HEK293T (cell line): ENCODE measurements around the gene PAOX.

Experiments used
- CTCF ChIA-PET: fragments of 350-600 bp; formaldehyde crosslinking; extraction: SDS; loops from one replicate; lab custom pipeline; 2021; ENCODE audit warnings: antibody characterized with exemption, inconsistent platforms; lab: Yijun Ruan, JAX
- POLR2A ChIA-PET: fragments of 350-600 bp; formaldehyde crosslinking; extraction: SDS; loops from one replicate; lab custom pipeline; 2020; ENCODE audit warnings: antibody characterized with exemption, inconsistent platforms; lab: Yijun Ruan, JAX
- DNase-seq: peaks from one replicate; pipeline ENCODE4 v3.0.0; 2012; ENCODE audit warnings: mixed read lengths; ENCODE audit errors: extremely low spot score
- ARNT ChIP-seq: fragments of 450-650 bp; IDR thresholded peaks from 2 replicates; pipeline ENCODE4 v1.6.1; 2017; ENCODE audit warnings: mild to moderate bottlenecking
- BHLHE40 ChIP-seq: fragments of 450-650 bp; IDR thresholded peaks from 2 replicates; pipeline ENCODE4 v1.6.1; 2016; ENCODE audit warnings: mild to moderate bottlenecking, moderate library complexity, borderline replicate concordance
- CTBP1 ChIP-seq: fragments of 450-650 bp; IDR thresholded peaks from 2 replicates; pipeline ENCODE4 v1.6.1; 2016; ENCODE audit warnings: borderline replicate concordance
- ELF4 ChIP-seq: fragments of 450-650 bp; IDR thresholded peaks from 2 replicates; pipeline ENCODE4 v1.6.1; 2017; ENCODE audit warnings: antibody characterized with exemption
- FOXA1 ChIP-seq: fragments of 450-650 bp; IDR thresholded peaks from 2 replicates; pipeline ENCODE4 v1.6.1; 2016; ENCODE audit warnings: mild to moderate bottlenecking
- FOXK2 ChIP-seq: fragments of 450-650 bp; IDR thresholded peaks from 2 replicates; pipeline ENCODE4 v1.6.1; 2016; ENCODE audit warnings: mild to moderate bottlenecking
- FOXM1 ChIP-seq: fragments of 450-650 bp; IDR thresholded peaks from 2 replicates; pipeline ENCODE4 v1.6.1; 2017; ENCODE audit warnings: mild to moderate bottlenecking, borderline replicate concordance
- HDGF ChIP-seq: fragments of 450-650 bp; IDR thresholded peaks from 2 replicates; pipeline ENCODE4 v1.6.1; 2017; ENCODE audit warnings: antibody characterized with exemption, borderline replicate concordance
- L3MBTL2 ChIP-seq: fragments of 450-650 bp; conservative IDR thresholded peaks from 2 replicates; pipeline ENCODE4 v1.6.1; 2016; ENCODE audit warnings: mild to moderate bottlenecking
- LEF1 ChIP-seq: fragments of 450-650 bp; IDR thresholded peaks from 2 replicates; pipeline ENCODE4 v1.6.1; 2017; ENCODE audit warnings: mild to moderate bottlenecking, borderline replicate concordance
- NFRKB ChIP-seq: fragments of 450-650 bp; IDR thresholded peaks from 2 replicates; pipeline ENCODE4 v1.6.1; 2016; ENCODE audit warnings: mild to moderate bottlenecking, moderate library complexity
- SP1 ChIP-seq: fragments of 450-650 bp; IDR thresholded peaks from 2 replicates; pipeline ENCODE4 v1.6.1; 2017
- SUZ12 ChIP-seq: fragments of 450-650 bp; IDR thresholded peaks from 2 replicates; pipeline ENCODE4 v1.6.1; 2016; ENCODE audit warnings: mild to moderate bottlenecking
- TARDBP ChIP-seq: fragments of 450-650 bp; IDR thresholded peaks from 2 replicates; pipeline ENCODE4 v1.6.1; 2016
- ZNF384 ChIP-seq: fragments of 450-650 bp; IDR thresholded peaks from 2 replicates; pipeline ENCODE4 v1.6.1; 2016
- TF ChIP-seq, protein P1 (sequence below): fragments of 450-650 bp; IDR thresholded peaks from 2 replicates; pipeline ENCODE4 v1.6.1; 2016

PAOX gene

GRCh38 chr10:133390597-133391248, 11.7 kb downstream of the PAOX start:
- ChIA-PET CTCF (no interaction called here), POLR2A (no interaction called here)
- no peak for DNase-seq
- TF ChIP-seq HDGF (no peak), FOXM1 (no peak), ZNF384 (no peak), ARNT (no peak), FOXK2 (no peak), SP1 (no peak), CTBP1 (no peak), SUZ12 (no peak), FOXA1 (no peak), TARDBP (no peak), BHLHE40 (no peak), NFRKB (no peak)
- TF ChIP-seq, protein P1, sequence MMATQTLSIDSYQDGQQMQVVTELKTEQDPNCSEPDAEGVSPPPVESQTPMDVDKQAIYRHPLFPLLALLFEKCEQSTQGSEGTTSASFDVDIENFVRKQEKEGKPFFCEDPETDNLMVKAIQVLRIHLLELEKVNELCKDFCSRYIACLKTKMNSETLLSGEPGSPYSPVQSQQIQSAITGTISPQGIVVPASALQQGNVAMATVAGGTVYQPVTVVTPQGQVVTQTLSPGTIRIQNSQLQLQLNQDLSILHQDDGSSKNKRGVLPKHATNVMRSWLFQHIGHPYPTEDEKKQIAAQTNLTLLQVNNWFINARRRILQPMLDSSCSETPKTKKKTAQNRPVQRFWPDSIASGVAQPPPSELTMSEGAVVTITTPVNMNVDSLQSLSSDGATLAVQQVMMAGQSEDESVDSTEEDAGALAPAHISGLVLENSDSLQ, result no peak

GRCh38 chr10:133391249-133391635, 12.2 kb downstream of the PAOX start:
- TF ChIP-seq FOXK2 (no peak), SUZ12 (no peak), LEF1 (no peak), CTBP1 (no peak), ARNT (no peak), SP1 (no peak), FOXM1 (no peak), FOXA1 (no peak), NFRKB (no peak), BHLHE40 (no peak), HDGF (no peak), ELF4 (no peak), TARDBP (no peak), L3MBTL2 (no peak), ZNF384 (no peak)
- TF ChIP-seq, protein P1, result no peak
- POLR2A ChIA-PET, result no interaction called here
- no peak for DNase-seq
- CTCF ChIA-PET, result no interaction called here

DNA sequence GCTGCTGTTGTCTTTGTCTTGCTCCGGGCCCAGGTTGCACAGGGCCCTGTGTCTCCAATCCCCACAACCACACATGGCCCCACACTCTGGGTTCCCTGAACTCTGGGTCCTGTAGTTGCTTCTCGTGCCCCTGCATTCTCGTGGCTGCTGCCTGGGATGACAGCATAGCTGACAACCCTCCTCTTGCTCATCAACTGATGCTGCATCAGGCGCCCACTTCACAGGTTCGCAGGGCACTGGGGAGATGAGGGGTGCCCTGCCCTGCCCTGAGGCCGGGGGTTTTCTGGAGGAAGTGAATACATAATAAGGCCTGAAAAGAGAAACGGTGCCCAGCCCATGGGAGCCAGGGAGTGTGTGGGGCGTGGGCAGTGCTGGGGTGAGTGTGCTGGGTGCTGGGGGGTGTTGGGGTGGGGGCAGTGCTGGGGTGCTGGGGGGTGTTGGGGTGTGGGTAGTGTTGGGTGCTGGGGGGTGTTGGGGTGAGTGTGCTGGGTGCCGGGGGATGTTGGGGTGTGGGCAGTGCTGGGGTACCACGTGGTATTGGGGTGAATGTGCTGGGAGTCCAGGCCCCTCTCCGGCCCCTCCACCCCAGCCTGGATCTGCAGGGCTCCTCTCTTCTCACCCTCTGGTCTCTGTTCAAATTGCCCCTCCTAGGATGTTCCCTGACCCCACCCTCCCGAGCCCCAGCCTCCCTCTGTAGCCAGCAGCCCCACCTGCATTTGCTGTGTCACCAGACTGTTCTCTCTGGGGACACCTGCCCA, 12.9 kb downstream of the PAOX start:
- DNase-seq, result no peak
- POLR2A ChIA-PET, result interaction anchor here (0.7 kb wide), 1 partner anchor 13 kb away, joined by 3 read pairs; the partner anchor contains the start of gene PAOX
- CTCF ChIA-PET, result no interaction called here
- TF ChIP-seq SP1 (no peak), ZNF384 (no peak), BHLHE40 (no peak), SUZ12 (no peak), L3MBTL2 (no peak)

DNA sequence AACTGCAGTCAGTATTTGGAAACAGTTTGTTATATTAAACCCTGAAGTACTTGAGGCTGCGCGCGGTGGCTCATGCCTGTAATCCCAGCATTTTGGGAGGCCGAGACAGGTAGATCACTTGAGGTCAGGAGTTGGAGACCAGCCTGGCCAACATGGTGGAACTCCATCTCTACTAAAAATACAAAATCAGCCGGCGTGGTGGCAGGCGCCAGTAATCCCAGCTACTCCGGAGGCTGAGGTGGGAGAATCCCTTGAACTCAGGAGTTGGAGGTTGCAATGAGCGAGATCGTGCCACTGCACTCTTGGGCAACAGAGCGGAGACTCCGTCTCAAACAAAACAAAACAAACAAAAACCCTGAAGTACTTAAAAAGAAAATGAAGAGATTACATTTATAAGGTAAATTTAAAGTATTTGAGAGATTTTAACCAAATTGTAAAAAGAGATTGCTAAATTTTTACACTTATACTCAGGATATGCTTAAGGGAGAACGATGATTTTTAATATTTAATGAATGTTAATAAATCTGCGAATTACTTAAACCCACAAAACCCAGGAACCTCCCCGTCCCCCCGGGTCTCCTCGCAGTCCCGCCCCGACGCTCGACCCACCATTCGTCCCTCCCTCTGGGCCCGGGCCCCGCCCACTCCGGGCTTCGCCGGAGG, 14.5 kb downstream of the PAOX start:
- no peak for TF ChIP-seq LEF1
- POLR2A ChIA-PET, result interaction anchor here (1.0 to 1.8 kb wide), 3 partner anchors 9 to 64 kb away, joined by 3 to 8 read pairs (median 4); partner anchors contain the start of gene PAOX
- DNase-seq, result no peak
- CTCF ChIA-PET, result no interaction called here

DNA sequence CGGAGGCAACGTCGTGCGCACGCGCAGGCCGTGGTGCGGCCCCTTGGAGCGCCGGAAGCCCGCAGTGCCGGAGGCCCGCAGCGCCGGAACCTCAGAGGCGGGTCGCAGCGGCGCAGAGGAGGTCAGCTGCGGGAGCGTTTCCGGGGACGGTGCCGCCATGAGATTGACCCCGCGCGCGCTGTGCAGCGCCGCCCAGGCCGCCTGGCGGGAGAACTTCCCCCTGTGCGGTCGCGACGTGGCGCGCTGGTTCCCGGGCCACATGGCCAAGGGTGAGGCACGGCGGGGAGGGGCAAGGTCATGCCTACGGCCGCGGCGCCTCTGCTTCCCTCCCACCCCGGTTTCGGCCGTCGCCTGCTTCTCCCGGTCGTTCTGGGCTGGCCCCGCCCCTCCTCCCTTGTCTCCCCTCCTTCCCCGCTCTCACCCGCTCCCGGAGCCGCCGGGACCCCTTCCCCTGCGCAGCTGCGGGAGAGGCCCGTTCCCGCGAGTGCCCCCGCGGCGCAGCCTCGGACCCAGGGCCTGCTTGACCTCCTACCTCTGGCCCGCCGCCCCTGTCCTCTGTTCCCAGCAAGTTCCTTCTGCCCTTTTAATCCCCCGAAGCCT, 15.1 kb downstream of the PAOX start, which contains the start of gene MTG1:
Gene MTG1 (plus strand): TSS at position 94 of the 600 bp plus-strand sequence. CDS start 64 bp downstream, at position 158.
- ChIA-PET CTCF (no interaction called here), POLR2A (interaction anchor here (0.7 to 1.8 kb wide), 4 partner anchors 10 to 65 kb away, joined by 3 to 8 read pairs (median 4); partner anchors contain the start of gene PAOX)
- peak; percentile 100 for DNase-seq
- TF ChIP-seq L3MBTL2, result peak; percentile 46; the same call in 1 of the 2 replicates
- no peak; the same call in 1 of the 2 replicates for TF ChIP-seq LEF1
- TF ChIP-seq BHLHE40, result no peak
- no peak for TF ChIP-seq ARNT
- no peak for TF ChIP-seq FOXK2
- TF ChIP-seq FOXM1, result no peak
- no peak for TF ChIP-seq FOXA1
- TF ChIP-seq HDGF, result peak; percentile 52; the same call in 1 of the 2 replicates
- TF ChIP-seq NFRKB, result no peak
- no peak for TF ChIP-seq SP1
- TF ChIP-seq CTBP1, result peak; percentile 49; the same call in 1 of the 2 replicates
- TF ChIP-seq ZNF384, result no peak
- TF ChIP-seq, protein P1, result no peak
- TF ChIP-seq ELF4, result peak; percentile 54; the same call in 1 of the 2 replicates
- TF ChIP-seq SUZ12, result no peak
- no peak for TF ChIP-seq TARDBP
